ENCODE results near the gene CELSR1. TPM values are rescaled to one million over a fixed set of nuclear protein-coding genes. Genes with fewer than 3 reads are reported as not detected.

The CELSR1 gene
- total RNA-seq, 1 donor from 2014 or later = 0.39 TPM

DNA sequence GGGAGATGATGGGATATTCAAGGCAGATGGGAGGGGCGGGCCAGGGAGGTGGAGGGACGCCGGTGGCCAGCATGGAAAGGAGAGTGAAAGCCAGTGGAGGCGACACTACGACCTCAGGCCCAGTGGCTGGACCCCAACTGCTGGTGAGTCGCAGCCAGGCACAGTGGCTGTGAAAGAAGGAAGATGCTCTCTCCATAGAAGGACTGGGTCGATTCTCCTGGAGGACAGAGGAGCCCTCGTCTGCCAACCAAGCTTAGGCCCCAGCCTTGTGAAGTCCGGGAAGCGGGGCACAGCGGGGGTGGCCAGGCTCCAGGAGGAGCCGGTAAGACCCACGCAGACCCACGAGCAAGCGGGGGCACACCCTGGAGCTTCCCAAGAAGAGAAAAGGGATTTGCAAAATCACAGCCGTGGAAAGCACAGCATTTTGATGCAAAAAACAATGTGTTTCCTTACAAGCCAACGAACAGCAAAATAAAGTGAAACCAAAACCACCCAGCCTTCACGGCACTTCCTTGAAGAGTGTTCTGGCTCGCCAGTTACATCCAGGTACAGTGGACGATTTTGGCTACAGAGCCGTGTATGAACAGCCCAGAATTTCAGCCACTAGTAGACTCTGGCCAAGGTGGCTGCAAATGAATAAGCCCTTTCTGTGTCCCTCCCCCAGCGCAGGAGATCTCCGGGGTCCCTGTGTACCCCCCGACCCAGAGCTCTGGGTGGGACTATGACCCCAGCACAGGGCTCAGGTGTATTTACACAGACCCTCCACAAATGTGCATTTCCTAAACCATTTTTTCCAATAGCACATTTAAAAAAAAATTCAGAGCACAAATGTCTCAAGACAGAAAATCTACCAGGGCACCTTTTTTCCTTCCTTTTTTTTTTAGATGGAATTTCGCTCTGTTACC, 105.0 kb downstream of the CELSR1 start:
- H3K4me1 Mint-ChIP-seq (ENCODE audit: low read depth) = peaks cover 10% of the 10 kb centered on the region
- H3K27ac Mint-ChIP-seq = peak overlapping the region; percentile 86
- peaks cover 1% of the 10 kb centered on the region for H3K36me3 Mint-ChIP-seq (ENCODE audit: low read depth)
- peak; percentile 37 for DNase-seq (ENCODE audit: low spot score)
- no peaks in the 10 kb centered on the region for H3K27me3 Mint-ChIP-seq (ENCODE audit: insufficient read depth)
- peak overlapping the region; percentile 82 for H3K4me3 Mint-ChIP-seq
- intact Hi-C loops (cut with micrococcal nuclease) = no loop called here
- no peaks in the 10 kb centered on the region for H3K9me3 Mint-ChIP-seq

DNA sequence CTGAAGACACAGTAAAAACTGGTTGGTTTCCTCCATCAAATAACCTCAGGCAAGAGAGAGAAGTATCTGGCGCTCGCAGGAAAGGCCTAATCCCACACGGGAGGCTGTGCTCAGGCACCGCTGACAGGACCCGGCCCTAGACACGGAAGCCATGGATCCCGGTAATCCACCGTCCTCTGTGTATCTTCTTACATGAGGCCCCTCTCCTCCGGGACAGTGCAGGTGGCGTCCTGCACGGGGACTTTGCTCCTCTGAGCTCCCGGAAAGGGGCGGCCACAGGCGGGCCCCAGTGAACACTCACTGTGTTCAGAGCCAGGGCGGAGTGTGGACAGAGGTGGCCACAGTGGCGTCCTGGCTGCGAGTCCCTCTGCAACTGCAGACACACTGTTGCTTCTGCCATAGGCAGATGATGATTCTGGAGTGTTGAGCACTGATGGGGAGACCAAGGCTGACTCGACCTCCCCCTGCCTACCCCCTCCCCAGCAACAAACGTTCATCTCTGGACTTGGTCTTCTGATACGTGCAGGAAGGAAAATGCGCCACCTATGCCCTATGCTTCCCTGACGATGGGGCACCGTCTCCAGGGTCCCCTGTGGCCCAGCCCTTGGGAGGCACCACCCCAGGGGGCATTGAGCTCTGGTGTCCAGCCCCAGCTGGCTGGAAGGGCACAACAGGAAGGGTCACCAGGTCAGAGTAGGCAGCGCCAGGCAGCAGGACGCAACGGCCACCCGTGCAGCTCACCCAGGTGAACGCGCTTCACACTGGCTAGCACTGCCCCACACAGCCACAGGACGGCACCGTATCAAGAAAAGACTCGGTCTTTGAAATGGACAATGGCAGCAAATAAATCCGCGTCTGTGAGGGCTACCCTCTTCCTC, 106.2 kb downstream of the CELSR1 start:
- H3K4me1 Mint-ChIP-seq (ENCODE audit: low read depth) = peaks cover 10% of the 10 kb centered on the region
- DNase-seq (ENCODE audit: low spot score) = no peak
- no peak overlapping the region for H3K4me3 Mint-ChIP-seq
- H3K27me3 Mint-ChIP-seq (ENCODE audit: insufficient read depth) = no peaks in the 10 kb centered on the region
- peak overlapping the region; percentile 48 for H3K27ac Mint-ChIP-seq
- peaks cover 1% of the 10 kb centered on the region for H3K36me3 Mint-ChIP-seq (ENCODE audit: low read depth)
- intact Hi-C loops (cut with micrococcal nuclease) = no loop called here
- peaks cover under 1% of the 10 kb centered on the region for H3K9me3 Mint-ChIP-seq

DNA sequence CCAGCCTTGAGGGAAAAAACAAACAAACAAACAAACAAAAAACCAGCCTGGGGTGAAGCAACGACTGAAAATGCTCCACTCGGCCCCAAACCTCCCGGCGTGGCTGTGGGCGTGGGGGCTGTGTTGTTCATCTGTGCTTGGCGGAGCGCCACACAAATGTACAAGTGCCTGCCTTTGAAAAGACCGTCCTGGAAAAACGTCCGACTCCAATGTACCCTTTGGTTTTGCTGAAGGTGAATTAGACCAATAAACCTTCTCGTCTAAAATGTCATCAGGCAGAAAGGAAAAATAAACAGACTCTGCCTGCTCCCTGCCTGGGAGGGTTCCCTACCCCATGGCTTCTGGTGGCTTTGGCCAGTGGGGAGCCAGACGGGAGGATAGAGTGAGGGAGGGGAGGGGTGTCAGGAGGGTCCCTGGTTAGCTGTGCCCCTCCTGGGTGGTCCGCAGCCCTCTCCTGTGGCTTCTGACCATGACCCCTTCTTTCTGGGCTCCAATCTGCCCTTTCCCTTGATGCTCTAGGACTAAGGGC, 108.0 kb downstream of the CELSR1 start:
- intact Hi-C loops (cut with micrococcal nuclease) = no loop called here
- peaks cover under 1% of the 10 kb centered on the region for H3K27me3 Mint-ChIP-seq (ENCODE audit: insufficient read depth)
- peaks cover 10% of the 10 kb centered on the region for H3K4me1 Mint-ChIP-seq (ENCODE audit: low read depth)
- H3K4me3 Mint-ChIP-seq = no peak overlapping the region
- no peak for DNase-seq (ENCODE audit: low spot score)
- peaks cover 1% of the 10 kb centered on the region for H3K36me3 Mint-ChIP-seq (ENCODE audit: low read depth)
- H3K27ac Mint-ChIP-seq = no peak overlapping the region
- H3K9me3 Mint-ChIP-seq = peaks cover 12% of the 10 kb centered on the region

DNA sequence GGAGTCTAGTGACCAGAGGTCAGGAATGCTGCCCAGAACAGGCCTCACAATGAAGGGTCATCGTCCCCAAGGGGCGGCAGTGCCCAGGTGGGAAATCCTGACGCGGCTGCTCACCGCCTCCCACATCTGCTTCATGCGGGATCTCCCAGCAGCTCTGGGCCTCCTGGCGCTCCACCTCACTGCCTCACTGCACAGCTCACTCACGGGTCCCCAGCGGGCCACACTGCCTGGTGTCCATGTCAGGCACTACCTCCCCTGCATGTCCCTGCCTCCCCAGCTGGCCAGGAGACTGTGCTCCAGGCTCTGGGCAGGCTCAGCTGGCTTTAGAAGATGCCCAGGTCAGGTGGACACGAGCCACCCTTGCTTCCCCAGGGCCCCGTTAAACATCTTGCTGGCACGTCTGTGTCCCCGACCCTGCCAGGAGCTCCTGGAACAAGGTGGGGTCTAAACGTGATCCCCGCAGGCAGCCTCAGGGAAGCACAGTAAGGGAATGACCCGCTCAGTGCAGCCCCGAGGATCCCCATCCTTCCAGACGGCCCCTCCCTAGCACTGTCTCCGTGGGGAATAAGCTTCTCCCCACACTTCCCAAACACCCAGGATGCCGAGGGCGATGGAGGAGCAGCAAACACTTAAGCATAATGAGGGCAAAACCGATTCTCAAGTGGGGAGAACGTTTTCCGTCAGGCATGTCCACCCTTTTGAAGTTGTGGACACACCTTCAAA, 108.7 kb downstream of the CELSR1 start:
- DNase-seq (ENCODE audit: low spot score) = no peak
- Mint-ChIP-seq H3K9me3 (peaks cover 12% of the 10 kb centered on the region), H3K4me1 (ENCODE audit: low read depth) (peaks cover 10% of the 10 kb centered on the region), H3K27ac (no peak overlapping the region), H3K27me3 (ENCODE audit: insufficient read depth) (peaks cover 5% of the 10 kb centered on the region), H3K4me3 (no peak overlapping the region), H3K36me3 (ENCODE audit: low read depth) (no peaks in the 10 kb centered on the region)
- intact Hi-C loops (cut with micrococcal nuclease) = no loop called here

DNA sequence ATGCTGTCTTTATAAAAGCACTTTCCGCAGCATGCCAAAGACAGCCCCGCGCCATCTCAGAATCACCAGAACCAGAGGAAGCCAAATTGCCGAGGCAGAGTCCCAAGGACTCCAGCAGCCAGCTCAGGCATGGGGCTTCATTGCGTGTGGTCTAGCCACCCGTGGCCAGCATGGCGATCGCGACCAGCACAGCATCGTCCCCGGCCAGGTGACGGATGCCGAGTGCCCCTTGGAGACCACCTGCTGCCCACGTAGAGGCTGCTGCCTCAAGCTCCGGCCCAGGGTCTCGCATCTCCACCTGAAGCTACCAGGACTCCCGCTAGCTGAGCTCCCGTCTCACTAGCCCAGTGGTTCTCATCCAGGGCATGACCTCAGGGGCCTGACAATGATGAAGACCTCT, 109.2 kb downstream of the CELSR1 start:
- Mint-ChIP-seq H3K4me3 (no peak overlapping the region), H3K4me1 (ENCODE audit: low read depth) (peaks cover 10% of the 10 kb centered on the region), H3K9me3 (peaks cover 12% of the 10 kb centered on the region), H3K27me3 (ENCODE audit: insufficient read depth) (peaks cover 5% of the 10 kb centered on the region), H3K36me3 (ENCODE audit: low read depth) (no peaks in the 10 kb centered on the region), H3K27ac (no peak overlapping the region)
- intact Hi-C loops (cut with micrococcal nuclease) = no loop called here
- no peak for DNase-seq (ENCODE audit: low spot score)

DNA sequence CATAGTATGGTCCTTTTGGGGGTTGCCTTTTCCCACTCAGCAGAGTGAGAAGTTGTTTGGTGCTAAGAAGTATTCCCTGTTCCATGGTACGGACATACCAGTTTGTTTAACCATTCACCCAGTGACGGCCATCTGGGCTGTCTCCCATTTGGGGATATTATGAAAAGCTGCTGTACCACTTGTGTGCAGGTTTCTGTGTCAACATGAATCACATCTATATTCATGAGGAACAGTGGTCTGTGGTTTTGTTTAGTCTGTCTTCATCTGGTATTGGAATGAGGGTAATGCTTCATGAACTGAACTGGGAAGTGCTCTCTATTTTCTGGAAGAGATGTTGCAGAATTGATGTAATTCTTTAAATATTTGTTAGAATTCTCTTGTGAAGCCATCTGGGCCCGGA, 112.4 kb downstream of the CELSR1 start:
- peaks cover 5% of the 10 kb centered on the region for H3K27me3 Mint-ChIP-seq (ENCODE audit: insufficient read depth)
- H3K36me3 Mint-ChIP-seq (ENCODE audit: low read depth) = no peaks in the 10 kb centered on the region
- DNase-seq (ENCODE audit: low spot score) = no peak
- H3K27ac Mint-ChIP-seq = no peak overlapping the region
- H3K9me3 Mint-ChIP-seq = peaks cover 12% of the 10 kb centered on the region
- intact Hi-C loops (cut with micrococcal nuclease) = no loop called here
- no peak overlapping the region for H3K4me3 Mint-ChIP-seq
- H3K4me1 Mint-ChIP-seq (ENCODE audit: low read depth) = no peaks in the 10 kb centered on the region

DNA sequence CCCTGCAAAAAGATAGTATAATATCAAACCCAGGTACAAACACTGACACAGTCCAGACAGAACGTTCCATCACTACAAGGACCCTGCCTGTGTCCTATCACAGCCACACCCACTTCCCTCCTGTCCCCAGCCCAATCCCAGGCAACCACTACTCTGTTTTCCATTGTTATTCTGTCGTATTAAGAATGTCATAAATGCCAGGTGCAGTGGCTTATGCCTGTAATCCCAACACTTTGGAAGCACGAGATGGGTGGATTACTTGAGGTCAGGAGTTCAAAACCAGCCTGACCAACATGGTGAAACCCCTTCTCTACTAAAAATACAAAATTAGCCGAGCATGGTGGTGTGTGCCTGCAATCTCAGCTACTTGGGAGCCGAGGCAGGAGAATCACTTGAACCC, 112.9 kb downstream of the CELSR1 start:
- H3K27ac Mint-ChIP-seq = no peak overlapping the region
- peaks cover 12% of the 10 kb centered on the region for H3K9me3 Mint-ChIP-seq
- H3K27me3 Mint-ChIP-seq (ENCODE audit: insufficient read depth) = peaks cover 5% of the 10 kb centered on the region
- no peaks in the 10 kb centered on the region for H3K36me3 Mint-ChIP-seq (ENCODE audit: low read depth)
- no peak for DNase-seq (ENCODE audit: low spot score)
- no peaks in the 10 kb centered on the region for H3K4me1 Mint-ChIP-seq (ENCODE audit: low read depth)
- no peak overlapping the region for H3K4me3 Mint-ChIP-seq
- intact Hi-C loops (cut with micrococcal nuclease) = no loop called here

DNA sequence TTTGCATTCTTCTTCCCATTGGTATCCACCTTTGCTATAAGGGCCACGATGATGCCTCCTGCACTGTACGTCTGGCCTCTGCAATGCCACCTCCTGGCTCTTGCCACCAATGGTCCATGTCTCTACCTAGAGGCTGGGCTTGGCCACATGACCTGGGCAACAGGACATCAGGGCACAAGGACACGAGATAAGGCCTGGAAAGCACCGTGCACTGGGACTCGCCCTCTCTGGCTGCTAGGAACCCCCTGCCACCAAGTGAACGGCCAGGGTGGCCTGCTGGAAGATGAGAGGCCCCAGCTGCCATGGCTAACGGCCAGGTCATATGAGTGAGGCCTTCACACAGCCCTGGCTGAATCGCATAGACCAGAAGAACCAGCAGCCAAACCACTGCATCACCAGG, 114.5 kb downstream of the CELSR1 start:
- no peak for DNase-seq (ENCODE audit: low spot score)
- no peaks in the 10 kb centered on the region for H3K36me3 Mint-ChIP-seq (ENCODE audit: low read depth)
- intact Hi-C loops (cut with micrococcal nuclease) = no loop called here
- no peak overlapping the region for H3K27ac Mint-ChIP-seq
- no peaks in the 10 kb centered on the region for H3K4me1 Mint-ChIP-seq (ENCODE audit: low read depth)
- H3K27me3 Mint-ChIP-seq (ENCODE audit: insufficient read depth) = peaks cover 5% of the 10 kb centered on the region
- no peak overlapping the region for H3K4me3 Mint-ChIP-seq
- peaks cover 12% of the 10 kb centered on the region for H3K9me3 Mint-ChIP-seq

DNA sequence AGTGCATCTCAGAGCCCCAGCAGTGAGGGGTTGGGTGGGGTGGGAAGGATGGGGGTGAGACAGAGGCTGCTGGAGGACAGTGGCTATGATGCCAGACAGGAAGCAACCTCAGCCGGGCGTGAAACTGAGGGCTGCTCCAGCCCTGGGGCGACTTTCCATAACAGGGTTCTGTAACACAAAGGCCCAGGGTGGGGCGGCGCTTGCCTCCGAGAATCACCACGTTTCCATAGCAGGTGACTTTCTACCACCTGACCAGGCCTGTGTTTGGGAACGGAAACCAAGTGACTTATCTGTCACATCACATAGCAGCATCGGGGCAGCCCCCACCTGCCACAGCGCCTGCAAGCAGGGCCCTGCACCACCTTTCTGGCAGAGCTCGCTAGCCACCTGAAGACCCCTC, 116.2 kb downstream of the CELSR1 start:
- no peak for DNase-seq (ENCODE audit: low spot score)
- H3K4me1 Mint-ChIP-seq (ENCODE audit: low read depth) = no peaks in the 10 kb centered on the region

DNA sequence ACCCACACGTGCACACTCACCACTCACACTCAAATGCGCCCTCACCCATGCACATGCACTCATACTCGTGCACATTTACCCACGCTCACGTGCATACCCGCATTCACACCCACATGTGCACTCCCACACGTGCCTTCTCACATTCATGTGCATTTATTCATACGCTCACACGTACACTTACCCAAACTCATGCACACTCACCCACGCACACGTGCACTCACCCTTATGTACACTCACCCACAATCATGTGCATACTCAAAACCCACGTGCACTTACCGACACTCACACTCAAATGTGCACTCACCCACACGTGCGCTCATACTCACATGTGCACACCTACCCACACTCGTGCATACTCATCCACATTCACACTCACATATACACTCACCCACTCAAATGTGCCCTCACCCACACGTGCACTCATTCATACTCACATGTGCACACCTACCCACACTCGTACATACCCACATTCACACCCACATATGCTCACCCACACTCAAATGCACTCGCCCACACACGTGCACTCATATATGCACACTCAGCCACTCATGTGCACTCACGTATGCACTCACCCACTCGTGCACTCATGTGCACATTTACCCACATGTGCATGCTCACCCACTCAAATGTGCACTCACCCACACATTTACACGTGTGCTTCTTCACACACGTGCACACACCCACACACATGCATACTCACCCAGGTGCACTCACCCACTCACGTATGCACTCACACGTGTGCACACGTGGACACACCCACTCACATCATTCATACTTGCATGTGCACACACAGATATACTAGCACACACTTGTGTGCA, 117.5 kb downstream of the CELSR1 start:
- Mint-ChIP-seq H3K9me3 (no peaks in the 10 kb centered on the region), H3K4me1 (ENCODE audit: low read depth) (no peaks in the 10 kb centered on the region), H3K27me3 (ENCODE audit: insufficient read depth) (peaks cover 5% of the 10 kb centered on the region), H3K36me3 (ENCODE audit: low read depth) (no peaks in the 10 kb centered on the region), H3K27ac (no peak overlapping the region), H3K4me3 (no peak overlapping the region)
- no peak for DNase-seq (ENCODE audit: low spot score)
- intact Hi-C loops (cut with micrococcal nuclease) = no loop called here

More for the DNA sequence above, 116.2 kb downstream of the CELSR1 start:
- Mint-ChIP-seq H3K9me3 (peaks cover 12% of the 10 kb centered on the region), H3K27me3 (ENCODE audit: insufficient read depth) (peaks cover 5% of the 10 kb centered on the region), H3K27ac (no peak overlapping the region), H3K4me3 (no peak overlapping the region), H3K36me3 (ENCODE audit: low read depth) (no peaks in the 10 kb centered on the region)
- intact Hi-C loops (cut with micrococcal nuclease) = no loop called here

DNA sequence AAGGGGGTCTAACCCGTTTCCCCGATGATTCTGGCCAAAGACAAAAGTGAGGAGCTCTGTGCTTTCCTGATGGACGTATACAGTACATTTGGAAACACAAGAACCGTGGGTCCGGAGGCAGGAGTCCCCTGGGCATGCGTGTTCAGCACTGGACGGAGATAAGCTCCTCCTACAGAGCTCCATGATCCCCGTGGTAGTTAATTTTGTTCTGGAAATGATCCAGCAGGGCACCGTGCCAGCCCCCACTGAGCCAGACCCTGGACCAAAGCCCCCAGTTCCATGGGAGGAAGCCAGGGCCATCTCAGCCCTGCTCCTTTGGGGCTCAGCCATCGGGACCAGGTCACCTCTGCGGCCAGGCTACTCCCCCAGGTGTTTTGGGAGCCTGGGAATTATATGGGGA, 118.6 kb downstream of the CELSR1 start:
- DNase-seq (ENCODE audit: low spot score) = no peak
- no peaks in the 10 kb centered on the region for H3K4me1 Mint-ChIP-seq (ENCODE audit: low read depth)
- H3K36me3 Mint-ChIP-seq (ENCODE audit: low read depth) = no peaks in the 10 kb centered on the region
- H3K4me3 Mint-ChIP-seq = no peak overlapping the region
- H3K27me3 Mint-ChIP-seq (ENCODE audit: insufficient read depth) = no peaks in the 10 kb centered on the region
- H3K27ac Mint-ChIP-seq = no peak overlapping the region
- H3K9me3 Mint-ChIP-seq = no peaks in the 10 kb centered on the region
- intact Hi-C loops (cut with micrococcal nuclease) = no loop called here

DNA sequence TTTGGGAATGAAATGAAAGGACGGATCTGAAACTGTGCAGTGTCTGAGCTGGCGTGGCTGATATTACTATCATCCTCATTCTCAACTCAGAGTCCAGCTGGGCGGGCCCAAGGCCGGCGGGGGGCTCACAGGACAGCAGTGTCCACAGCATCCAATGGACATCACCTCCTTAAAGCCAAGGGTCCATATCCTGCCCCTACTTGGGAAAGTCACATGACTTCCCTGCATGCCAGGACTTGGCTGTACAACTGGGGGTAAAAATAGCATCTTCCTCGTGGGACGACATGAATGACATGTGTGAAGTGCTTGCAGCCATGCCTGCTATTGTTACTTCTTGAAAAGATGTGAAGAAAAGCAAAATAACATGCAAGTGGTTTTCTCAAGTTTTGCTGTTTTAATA, 119.7 kb downstream of the CELSR1 start:
- Mint-ChIP-seq H3K27ac (no peak overlapping the region), H3K4me1 (ENCODE audit: low read depth) (no peaks in the 10 kb centered on the region), H3K9me3 (no peaks in the 10 kb centered on the region), H3K27me3 (ENCODE audit: insufficient read depth) (no peaks in the 10 kb centered on the region), H3K36me3 (ENCODE audit: low read depth) (no peaks in the 10 kb centered on the region), H3K4me3 (no peak overlapping the region)
- no peak for DNase-seq (ENCODE audit: low spot score)
- intact Hi-C loops (cut with micrococcal nuclease) = no loop called here

All from activated T-helper 1 cell treated with anti-CD3 and anti-CD28 coated beads, Interleukin-12 subunit alpha, Interleukin-12 subunit beta, Interleukin-2, Interleukin-4 antibody, amounts not matched to agents 30 ng/mL and 10 ng/mL and 1 ng/mL, durations not matched to agents 14 hours and 24 hours and 36 hours (primary cell).